ENCODE results near the gene CRAT.

CRAT gene

GRCh38 chr9:129080601-129081387, 29.8 kb downstream of the CRAT start, which contains the start of gene DOLPP1:
Gene DOLPP1, plus strand, starts transcription at chr9:129081111. Its CDS starts 21 bp downstream, at chr9:129081132.
- peak; percentile 93 for DNase-seq

GRCh38 chr9:129080298-129080600, 30.3 kb downstream of the CRAT start:
- DNase-seq, result no peak

- no peak for DNase-seq
Measured at GRCh38 chr9:129079829-129080228, 30.8 kb downstream of the CRAT start.

GRCh38 chr9:129078691-129079503, 31.7 kb downstream of the CRAT start:
- DNase-seq, result no peak

- DNase-seq, result no peak
Measured at GRCh38 chr9:129077236-129077635, 33.4 kb downstream of the CRAT start.

- no peak for DNase-seq
Measured at GRCh38 chr9:129076640-129077037, 34.0 kb downstream of the CRAT start.

GRCh38 chr9:129075996-129076639, 34.5 kb downstream of the CRAT start:
- no peak for DNase-seq

- no peak for DNase-seq
Measured at GRCh38 chr9:129074106-129074505, 36.5 kb downstream of the CRAT start.

GRCh38 chr9:129073404-129073803, 37.2 kb downstream of the CRAT start:
- no peak for DNase-seq

- no peak for DNase-seq
Measured at GRCh38 chr9:129072171-129072570, 38.4 kb downstream of the CRAT start.

- no peak for DNase-seq
Measured at GRCh38 chr9:129071526-129072126, 39.0 kb downstream of the CRAT start.

- DNase-seq, result no peak
Measured at GRCh38 chr9:129070696-129071525, 39.7 kb downstream of the CRAT start.

- no peak for DNase-seq
Measured at GRCh38 chr9:129069862-129070641, 40.5 kb downstream of the CRAT start.

GRCh38 chr9:129068990-129069861, 41.4 kb downstream of the CRAT start:
- no peak for DNase-seq

- no peak for DNase-seq
Measured at GRCh38 chr9:129068110-129068509, 42.5 kb downstream of the CRAT start.

- DNase-seq, result no peak
Measured at GRCh38 chr9:129064499-129064908, 46.1 kb downstream of the CRAT start.

GRCh38 chr9:129063061-129063460, 47.5 kb downstream of the CRAT start:
- no peak for DNase-seq

- no peak for DNase-seq
Measured at GRCh38 chr9:129060991-129061390, 49.6 kb downstream of the CRAT start.

- no peak for DNase-seq
Measured at GRCh38 chr9:129059796-129060785, 50.5 kb downstream of the CRAT start.

All from NCI-H446 treated with DMSO at 0.1 percent for 48 hours (cell line).